ENCODE results near the gene TECR. TPM values are rescaled to one million over a fixed set of nuclear protein-coding genes. Genes with fewer than 3 reads are reported as not detected.

The TECR gene
- total RNA-seq, 1 experiment from 2014 or later = 181 TPM

GRCh38 chr19:14505488-14506239 is 23.7 kb upstream of the TECR start:
- DNase-seq (ENCODE audit: low read depth) = peak; percentile 99
- in situ Hi-C loops (cut with HindIII; ENCODE audit: low pct_unique_long_range_greater_than_20kb, low sequenced_read_pairs) = no loop called here

GRCh38 chr19:14507704-14508542 is 21.5 kb upstream of the TECR start:
- DNase-seq (ENCODE audit: low read depth) = peak; percentile 87
- in situ Hi-C loops (cut with HindIII; ENCODE audit: low pct_unique_long_range_greater_than_20kb, low sequenced_read_pairs) = no loop called here

- peak; percentile 80 for DNase-seq (ENCODE audit: low read depth)
- in situ Hi-C loops (cut with HindIII; ENCODE audit: low pct_unique_long_range_greater_than_20kb, low sequenced_read_pairs) = no loop called here
These were observed 18.8 kb upstream of the TECR start for GRCh38 chr19:14510311-14511228.

GRCh38 chr19:14511229-14511593 is 18.2 kb upstream of the TECR start:
- in situ Hi-C loops (cut with HindIII; ENCODE audit: low pct_unique_long_range_greater_than_20kb, low sequenced_read_pairs) = no loop called here
- no peak for DNase-seq (ENCODE audit: low read depth)

GRCh38 chr19:14512406-14512961 is 16.9 kb upstream of the TECR start:
- in situ Hi-C loops (cut with HindIII; ENCODE audit: low pct_unique_long_range_greater_than_20kb, low sequenced_read_pairs) = no loop called here
- DNase-seq (ENCODE audit: low read depth) = no peak

GRCh38 chr19:14514215-14514863 is 15.1 kb upstream of the TECR start:
- in situ Hi-C loops (cut with HindIII; ENCODE audit: low pct_unique_long_range_greater_than_20kb, low sequenced_read_pairs) = no loop called here
- no peak for DNase-seq (ENCODE audit: low read depth)

- in situ Hi-C loops (cut with HindIII; ENCODE audit: low pct_unique_long_range_greater_than_20kb, low sequenced_read_pairs) = no loop called here
- DNase-seq (ENCODE audit: low read depth) = no peak
These were observed 13.8 kb upstream of the TECR start for GRCh38 chr19:14515501-14516047.

- no peak for DNase-seq (ENCODE audit: low read depth)
- in situ Hi-C loops (cut with HindIII; ENCODE audit: low pct_unique_long_range_greater_than_20kb, low sequenced_read_pairs) = no loop called here
These were observed 13.3 kb upstream of the TECR start for GRCh38 chr19:14516048-14516534.

- DNase-seq (ENCODE audit: low read depth) = no peak
- in situ Hi-C loops (cut with HindIII; ENCODE audit: low pct_unique_long_range_greater_than_20kb, low sequenced_read_pairs) = no loop called here
These were observed 12.5 kb upstream of the TECR start for GRCh38 chr19:14516746-14517438.

- no peak for DNase-seq (ENCODE audit: low read depth)
- in situ Hi-C loops (cut with HindIII; ENCODE audit: low pct_unique_long_range_greater_than_20kb, low sequenced_read_pairs) = no loop called here
These were observed 12.0 kb upstream of the TECR start for GRCh38 chr19:14517446-14517839.

- peak; percentile 81 for DNase-seq (ENCODE audit: low read depth)
- in situ Hi-C loops (cut with HindIII; ENCODE audit: low pct_unique_long_range_greater_than_20kb, low sequenced_read_pairs) = no loop called here
These were observed 11.4 kb upstream of the TECR start, which contains the start of gene DNAJB1 for GRCh38 chr19:14517840-14518505. DNAJB1 (minus strand) TSS chr19:14518397; CDS start chr19:14518349, 48 bp downstream.

- DNase-seq (ENCODE audit: low read depth) = no peak
- in situ Hi-C loops (cut with HindIII; ENCODE audit: low pct_unique_long_range_greater_than_20kb, low sequenced_read_pairs) = no loop called here
These were observed 10.0 kb upstream of the TECR start for GRCh38 chr19:14519245-14519859.

GRCh38 chr19:14519860-14520407 is 9.5 kb upstream of the TECR start:
- DNase-seq (ENCODE audit: low read depth) = peak; percentile 89
- in situ Hi-C loops (cut with HindIII; ENCODE audit: low pct_unique_long_range_greater_than_20kb, low sequenced_read_pairs) = no loop called here

GRCh38 chr19:14520543-14520942 is 8.9 kb upstream of the TECR start:
- no peak for DNase-seq (ENCODE audit: low read depth)
- in situ Hi-C loops (cut with HindIII; ENCODE audit: low pct_unique_long_range_greater_than_20kb, low sequenced_read_pairs) = no loop called here

GRCh38 chr19:14525729-14526128 is 3.7 kb upstream of the TECR start:
- in situ Hi-C loops (cut with HindIII; ENCODE audit: low pct_unique_long_range_greater_than_20kb, low sequenced_read_pairs) = no loop called here
- no peak for DNase-seq (ENCODE audit: low read depth)

- in situ Hi-C loops (cut with HindIII; ENCODE audit: low pct_unique_long_range_greater_than_20kb, low sequenced_read_pairs) = no loop called here
These were observed 3.0 kb upstream of the TECR start for GRCh38 chr19:14526423-14526822.

More at GRCh38 chr19:14526423-14526822, 3.0 kb upstream of the TECR start:
- DNase-seq (ENCODE audit: low read depth) = no peak

Measured in Caki2 (cell line).